ENCODE results near the gene DENR.
"Not testable (repeated sequence)": the region's sequence is repeated elsewhere in the genome, so short reads cannot be mapped to it uniquely, and the experiment has no call there.

DENR gene
- 72.2 to 142 reads per million in 2 experiments for total RNA-seq

GRCh38 chr12:122752464-122753318, at the start of gene DENR:
Gene DENR (plus strand): TSS chr12:122752824. CDS start chr12:122753702, 878 bp downstream.
- DNase-seq (ENCODE audit: low read depth) = peak; percentile 99

GRCh38 chr12:122702890-122703611, 49.6 kb upstream of the DENR start, which contains the start of gene HCAR2:
Gene HCAR2 (minus strand): TSS chr12:122703357. CDS start chr12:122703283, 74 bp downstream.
- DNase-seq (ENCODE audit: low read depth) = not testable (repeated sequence)

- not testable (repeated sequence) for DNase-seq (ENCODE audit: low read depth)
Measured at GRCh38 chr12:122703841-122704240, 48.8 kb upstream of the DENR start.

- DNase-seq (ENCODE audit: low read depth) = not testable (repeated sequence)
Measured at GRCh38 chr12:122709287-122709686, 43.3 kb upstream of the DENR start.

GRCh38 chr12:122710341-122710740, 42.3 kb upstream of the DENR start:
- not testable (repeated sequence) for DNase-seq (ENCODE audit: low read depth)

- not testable (repeated sequence) for DNase-seq (ENCODE audit: low read depth)
Measured at GRCh38 chr12:122711266-122711665, 41.4 kb upstream of the DENR start.

GRCh38 chr12:122713491-122714188, 39.0 kb upstream of the DENR start:
- DNase-seq (ENCODE audit: low read depth) = not testable (repeated sequence)

- not testable (repeated sequence) for DNase-seq (ENCODE audit: low read depth)
Measured at GRCh38 chr12:122715211-122715610, 37.4 kb upstream of the DENR start.

- DNase-seq (ENCODE audit: low read depth) = not testable (repeated sequence)
Measured at GRCh38 chr12:122716658-122717057, 36.0 kb upstream of the DENR start, which contains the start of gene HCAR3. Gene HCAR3 (minus strand): TSS chr12:122716811. CDS start chr12:122716737, 74 bp downstream.

- DNase-seq (ENCODE audit: low read depth) = no peak
Measured at GRCh38 chr12:122721057-122721545, 31.5 kb upstream of the DENR start.

- no peak for DNase-seq (ENCODE audit: low read depth)
Measured at GRCh38 chr12:122722387-122722786, 30.2 kb upstream of the DENR start.

GRCh38 chr12:122724641-122725243, 27.9 kb upstream of the DENR start:
- no peak for DNase-seq (ENCODE audit: low read depth)

- no peak for DNase-seq (ENCODE audit: low read depth)
Measured at GRCh38 chr12:122725452-122726079, 27.1 kb upstream of the DENR start.

- DNase-seq (ENCODE audit: low read depth) = no peak
Measured at GRCh38 chr12:122726080-122726558, 26.5 kb upstream of the DENR start.

- no peak for DNase-seq (ENCODE audit: low read depth)
Measured at GRCh38 chr12:122729583-122730214, 22.9 kb upstream of the DENR start.

- no peak for DNase-seq (ENCODE audit: low read depth)
Measured at GRCh38 chr12:122730215-122731014, 22.2 kb upstream of the DENR start, which contains the start of gene HCAR1. Gene HCAR1 (minus strand): TSS chr12:122730844. CDS start chr12:122730339, 505 bp downstream.

- DNase-seq (ENCODE audit: low read depth) = no peak
Measured at GRCh38 chr12:122732170-122732569, 20.5 kb upstream of the DENR start.

GRCh38 chr12:122732611-122733010, 20.0 kb upstream of the DENR start:
- DNase-seq (ENCODE audit: low read depth) = no peak

- no peak for DNase-seq (ENCODE audit: low read depth)
Measured at GRCh38 chr12:122738571-122738970, 14.1 kb upstream of the DENR start.

Measured in T follicular helper cell (primary cell).